Measurements from ENCODE around the gene TMEM131L. TPM values are rescaled to one million over a fixed set of nuclear protein-coding genes. Genes with fewer than 3 reads are reported as not detected.
A peak's percentile ranks its signal among the peaks of the same experiment; 100 is the strongest.

TMEM131L gene
- total and polyA plus RNA-seq, 8 donors: 2.4 to 40.0 (median 13.6) TPM

DNA sequence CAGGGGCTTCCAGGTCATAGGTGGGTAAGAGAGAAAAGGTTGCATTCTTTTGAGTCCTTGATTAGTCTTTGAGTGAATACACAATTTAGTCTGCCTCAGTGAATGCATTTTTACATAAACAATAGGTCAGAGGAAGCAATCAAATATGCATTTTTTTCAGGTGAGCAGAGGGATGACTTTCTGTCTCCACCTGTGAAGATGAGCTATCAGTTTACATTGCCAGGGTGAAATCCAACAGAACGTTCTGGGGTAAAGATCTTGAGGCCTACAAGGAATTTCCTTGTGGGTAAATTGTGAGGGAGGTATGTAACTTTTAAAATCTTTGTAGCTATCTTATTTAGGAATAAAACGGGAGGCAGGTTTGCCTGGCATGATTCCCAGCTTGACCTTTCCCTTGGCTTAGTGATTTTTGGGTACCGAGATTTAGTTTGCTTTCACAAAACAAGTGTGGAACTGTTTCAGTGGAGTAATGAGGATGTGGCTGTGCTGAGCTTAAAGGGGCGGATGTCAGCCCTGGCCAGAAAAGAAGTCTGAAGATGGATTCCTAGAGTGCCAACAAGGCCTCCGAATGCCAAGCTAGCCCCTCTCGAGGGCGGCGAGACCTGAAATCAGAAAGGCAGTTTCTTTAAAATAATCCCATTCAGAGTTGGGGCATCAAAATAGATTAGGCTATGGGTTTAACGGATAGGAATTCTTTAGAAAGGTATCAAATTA, 29.5 kb downstream of the TMEM131L start:
- TF ChIP-seq, protein P1, sequence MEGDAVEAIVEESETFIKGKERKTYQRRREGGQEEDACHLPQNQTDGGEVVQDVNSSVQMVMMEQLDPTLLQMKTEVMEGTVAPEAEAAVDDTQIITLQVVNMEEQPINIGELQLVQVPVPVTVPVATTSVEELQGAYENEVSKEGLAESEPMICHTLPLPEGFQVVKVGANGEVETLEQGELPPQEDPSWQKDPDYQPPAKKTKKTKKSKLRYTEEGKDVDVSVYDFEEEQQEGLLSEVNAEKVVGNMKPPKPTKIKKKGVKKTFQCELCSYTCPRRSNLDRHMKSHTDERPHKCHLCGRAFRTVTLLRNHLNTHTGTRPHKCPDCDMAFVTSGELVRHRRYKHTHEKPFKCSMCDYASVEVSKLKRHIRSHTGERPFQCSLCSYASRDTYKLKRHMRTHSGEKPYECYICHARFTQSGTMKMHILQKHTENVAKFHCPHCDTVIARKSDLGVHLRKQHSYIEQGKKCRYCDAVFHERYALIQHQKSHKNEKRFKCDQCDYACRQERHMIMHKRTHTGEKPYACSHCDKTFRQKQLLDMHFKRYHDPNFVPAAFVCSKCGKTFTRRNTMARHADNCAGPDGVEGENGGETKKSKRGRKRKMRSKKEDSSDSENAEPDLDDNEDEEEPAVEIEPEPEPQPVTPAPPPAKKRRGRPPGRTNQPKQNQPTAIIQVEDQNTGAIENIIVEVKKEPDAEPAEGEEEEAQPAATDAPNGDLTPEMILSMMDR (IDR thresholded peaks at IDR 0.05): no peak
- TF ChIP-seq EP300 (IDR thresholded peaks at IDR 0.05): no peak
- no peak for TF ChIP-seq POLR2A (IDR thresholded peaks at IDR 0.05)
- TF ChIP-seq POLR2AphosphoS5 (IDR thresholded peaks at IDR 0.05): no peak
- H3K36me3 ChIP-seq: no peaks in the 10 kb centered on the region
- no peak overlapping the region for H3K4me3 ChIP-seq
- H3K4me1 ChIP-seq: peaks cover 3 to 67% (median 39%) of the 10 kb centered on the region in 4 donors
- H3K27me3 ChIP-seq: no peaks in the 10 kb centered on the region
- intact Hi-C loops (cut with DNase I; ENCODE audit: low total_unique reads): no loop called here
- peak overlapping the region in 2 of 5 donors; percentile 20 to 75 for H3K27ac ChIP-seq
- no peaks in the 10 kb centered on the region for H3K9me3 ChIP-seq
- WGBS, 5 donors: 63 to 74% (median 70%) methylated on average over 9 of the region's 9 CpGs
- no peak for DNase-seq

DNA sequence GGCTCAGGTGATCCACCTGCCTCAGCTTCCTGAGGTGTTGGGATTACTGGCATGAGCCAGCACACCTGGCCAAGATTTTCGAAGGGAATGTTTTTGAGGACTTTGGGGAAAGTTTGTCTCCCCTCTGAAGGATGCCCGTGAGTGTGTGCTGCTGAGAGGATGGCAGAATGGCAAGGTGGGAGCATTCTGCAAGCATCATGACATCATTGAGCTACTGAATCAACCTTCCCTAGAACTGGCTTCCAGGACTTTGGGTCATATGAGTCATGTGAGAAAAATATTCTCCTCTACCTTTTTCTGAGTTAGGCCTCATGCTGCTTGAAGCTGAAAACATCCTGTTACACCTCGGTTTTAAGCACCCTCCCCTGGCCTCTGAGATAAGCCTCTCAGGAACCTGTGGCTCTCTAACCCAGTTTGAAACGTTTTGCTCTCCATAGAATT, 31.0 kb downstream of the TMEM131L start:
- Histone ChIP-seq H3K4me1 (peaks cover 3 to 75% (median 41%) of the 10 kb centered on the region in 4 donors), H3K27me3 (no peaks in the 10 kb centered on the region), H3K9me3 (no peaks in the 10 kb centered on the region), H3K36me3 (no peaks in the 10 kb centered on the region), H3K4me3 (no peak overlapping the region), H3K27ac (peak overlapping the region in 3 of 5 donors; percentile 57 to 75 (median 74))
- WGBS, 5 donors: 42 to 51% (median 46%) methylated on average over 4 of the region's 4 CpGs
- DNase-seq: peak in 1 of 2 donors; percentile 82
- no peak for TF ChIP-seq POLR2A (IDR thresholded peaks at IDR 0.05)
- TF ChIP-seq EP300 (IDR thresholded peaks at IDR 0.05): no peak
- TF ChIP-seq POLR2AphosphoS5 (IDR thresholded peaks at IDR 0.05): no peak
- TF ChIP-seq, protein P1 (IDR thresholded peaks at IDR 0.05): no peak
- intact Hi-C loops (cut with DNase I; ENCODE audit: low total_unique reads): no loop called here

DNA sequence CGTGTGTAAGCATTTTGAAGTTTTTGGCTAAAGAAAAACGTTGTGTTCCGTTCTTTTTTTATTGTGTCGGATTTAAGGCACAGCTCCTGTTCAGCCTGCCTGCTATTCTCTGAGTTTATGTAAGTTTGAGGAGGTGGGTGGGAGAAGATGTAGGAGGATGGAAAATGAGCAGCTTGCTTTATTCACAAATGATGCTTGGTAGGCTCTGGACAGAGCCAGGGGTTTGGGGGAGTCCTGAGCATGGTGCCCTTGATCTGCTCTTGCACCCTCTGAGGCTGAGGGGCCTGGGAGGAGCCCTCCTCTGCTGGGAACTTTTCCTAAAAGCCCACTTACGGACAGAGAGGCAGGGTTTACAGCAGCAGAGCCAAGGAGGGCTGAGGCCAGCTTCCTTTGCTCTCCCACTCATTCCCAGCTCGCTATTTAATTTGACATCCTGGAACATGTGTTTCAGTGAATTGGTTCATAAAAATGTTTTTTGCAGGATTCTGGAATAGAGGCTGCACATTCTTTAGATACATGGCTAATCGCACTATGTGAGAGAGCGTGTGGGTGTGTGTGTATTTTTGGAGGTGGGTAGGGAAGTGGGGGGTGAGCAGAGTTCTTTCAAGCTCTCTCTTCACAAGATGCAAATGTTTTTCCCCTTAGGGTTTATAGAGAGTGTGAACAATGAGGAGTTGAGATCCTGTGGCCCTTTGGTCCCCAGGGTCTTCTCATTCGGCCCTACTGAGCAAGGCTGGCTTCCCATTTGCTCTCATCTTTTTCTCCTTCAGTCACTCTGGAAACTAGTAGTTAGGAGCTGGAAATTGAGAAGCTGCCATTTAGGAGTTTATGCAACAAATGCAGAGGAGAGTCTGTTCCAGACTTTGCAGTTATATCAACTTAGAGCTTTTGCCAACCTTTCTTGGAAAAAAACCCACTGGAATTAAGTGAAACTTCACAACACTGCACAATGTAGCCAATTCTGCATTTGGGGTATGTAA, 32.1 kb downstream of the TMEM131L start:
- Histone ChIP-seq H3K36me3 (no peaks in the 10 kb centered on the region), H3K27me3 (no peaks in the 10 kb centered on the region), H3K4me1 (peaks cover 3 to 83% (median 41%) of the 10 kb centered on the region in 4 donors), H3K4me3 (no peak overlapping the region), H3K27ac (peak overlapping the region; percentile 28 to 75 (median 58)), H3K9me3 (no peaks in the 10 kb centered on the region)
- TF ChIP-seq, protein P1 (IDR thresholded peaks at IDR 0.05): no peak
- no peak for TF ChIP-seq EP300 (IDR thresholded peaks at IDR 0.05)
- TF ChIP-seq POLR2A (IDR thresholded peaks at IDR 0.05): no peak
- no peak for TF ChIP-seq POLR2AphosphoS5 (IDR thresholded peaks at IDR 0.05)
- peak in 1 of 2 donors; percentile 75 for DNase-seq
- intact Hi-C loops (cut with DNase I; ENCODE audit: low total_unique reads): no loop called here
- 42 to 62% (median 56%) methylated on average over 9 of the region's 9 CpGs for WGBS, 5 donors

DNA sequence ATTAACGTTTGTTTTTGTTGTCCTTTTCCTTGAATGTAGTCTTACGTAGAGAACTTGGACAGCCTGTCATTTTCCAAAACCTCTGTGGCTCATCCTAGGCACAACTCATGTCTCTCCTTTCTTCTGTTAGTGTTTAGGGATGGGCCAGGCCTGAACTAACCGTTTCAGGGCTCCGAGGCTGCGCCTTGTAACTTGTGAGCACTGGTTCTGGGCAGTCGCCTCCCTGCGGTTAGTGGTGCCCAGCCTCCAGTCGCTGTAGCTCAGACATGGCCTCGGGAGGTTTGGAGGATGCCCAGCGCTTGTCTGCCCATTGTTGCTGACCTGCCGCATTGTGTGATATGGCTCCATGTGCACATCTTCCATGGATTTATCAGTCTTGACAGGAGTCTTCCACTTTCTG, 32.8 kb downstream of the TMEM131L start:
- H3K9me3 ChIP-seq: no peaks in the 10 kb centered on the region
- intact Hi-C loops (cut with DNase I; ENCODE audit: low total_unique reads): no loop called here
- no peak overlapping the region for H3K4me3 ChIP-seq
- DNase-seq: no peak
- 53 to 88% (median 82%) methylated on average over 11 of the region's 11 CpGs for WGBS, 5 donors
- TF ChIP-seq, protein P1 (IDR thresholded peaks at IDR 0.05): no peak
- TF ChIP-seq POLR2AphosphoS5 (IDR thresholded peaks at IDR 0.05) (no peak), POLR2A (IDR thresholded peaks at IDR 0.05) (no peak), EP300 (IDR thresholded peaks at IDR 0.05) (no peak)
- H3K36me3 ChIP-seq: no peaks in the 10 kb centered on the region
- H3K27ac ChIP-seq: peak overlapping the region in 4 of 5 donors; percentile 57 to 75 (median 66)
- H3K4me1 ChIP-seq: peaks cover 3 to 79% (median 37%) of the 10 kb centered on the region in 4 donors
- no peaks in the 10 kb centered on the region for H3K27me3 ChIP-seq
